Hematopoietic multipotent progenitor cell treated with erythropoietin and hydrocortisone succinate and interleukin-3 and kit ligand, for 4 days (in vitro differentiated cells): Measurements from ENCODE around the gene SLC25A6.
"Not testable (repeated sequence)": the region's sequence is repeated elsewhere in the genome, so short reads cannot be mapped to it uniquely, and the experiment has no call there.

ENCODE experiments used
- DNase-seq: peaks from one replicate; pipeline ENCODE4 v3.0.0-alpha.2; 2015

The SLC25A6 gene

DNA sequence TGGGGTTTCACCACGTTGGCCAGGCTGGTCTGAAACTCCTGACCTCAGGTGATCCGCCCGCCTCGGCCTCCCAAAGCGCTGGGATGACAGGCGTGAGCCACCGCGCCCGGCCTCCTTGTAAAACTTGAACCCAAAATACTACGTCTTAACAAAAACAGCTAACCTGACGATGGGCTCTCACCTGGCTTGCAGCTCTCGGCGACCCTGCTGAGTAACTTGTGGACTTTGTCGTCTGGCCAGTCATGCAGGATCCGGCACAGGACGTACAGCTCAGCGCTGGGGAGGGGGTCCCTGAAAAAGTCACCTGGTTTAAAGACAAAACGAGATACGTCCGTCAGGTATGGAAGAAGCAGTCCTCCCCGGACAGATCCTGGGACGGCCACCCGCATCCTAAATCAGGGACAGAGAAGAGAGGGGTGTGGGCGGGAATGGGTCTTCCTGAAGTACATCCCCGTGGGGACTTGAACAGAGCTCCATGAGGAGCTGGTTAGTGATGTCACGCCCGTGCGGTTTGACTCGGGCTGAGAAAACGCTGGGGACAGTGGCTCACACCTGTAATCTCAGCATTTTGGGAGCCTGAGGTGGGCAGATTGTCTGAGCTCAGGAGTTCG is 20.7 kb upstream of the SLC25A6 start:
- DNase-seq: no peak

DNA sequence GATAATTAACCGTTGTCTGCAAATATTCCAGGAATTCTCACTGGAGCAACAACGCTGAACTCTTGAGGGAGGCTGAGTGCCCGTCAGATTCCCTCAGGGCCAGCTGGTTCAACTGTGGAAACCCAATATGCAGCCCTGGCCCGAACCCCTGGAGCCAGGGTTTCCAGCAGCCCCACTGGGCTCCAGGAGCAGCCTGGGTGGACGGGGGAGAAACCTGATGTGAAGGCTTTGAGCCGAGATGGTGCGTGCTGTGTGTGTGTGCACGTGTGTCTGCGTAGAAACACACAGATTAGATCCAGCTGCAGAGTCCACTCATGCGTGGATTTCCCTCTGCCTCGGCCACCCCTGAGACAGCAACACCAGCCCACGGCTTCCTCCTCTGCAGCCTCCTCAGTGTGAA is 19.4 kb upstream of the SLC25A6 start:
- DNase-seq: no peak

- DNase-seq: no peak
Measured at GRCh38 chrX:1407035-1407434, 15.1 kb upstream of the SLC25A6 start.

- DNase-seq: not testable (repeated sequence)
Measured at GRCh38 chrX:1405769-1406168, 13.9 kb upstream of the SLC25A6 start.

DNA sequence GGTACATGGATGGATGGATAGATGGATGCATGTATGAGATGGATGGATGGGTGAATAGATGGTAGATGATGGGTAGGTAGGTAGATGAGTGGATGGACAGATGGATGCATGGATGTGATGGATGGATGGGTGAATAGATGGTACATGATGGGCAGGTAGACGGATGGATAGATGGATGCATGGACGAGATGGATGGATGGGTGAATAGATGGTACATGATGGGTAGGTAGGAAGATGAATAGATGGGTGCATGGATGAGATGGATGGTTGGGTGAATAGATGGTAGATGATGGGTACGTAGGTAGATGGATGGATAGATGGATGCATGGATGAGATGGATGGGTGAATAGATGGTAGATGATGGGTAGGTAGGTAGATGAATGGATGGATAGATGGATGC is 12.0 kb upstream of the SLC25A6 start:
- DNase-seq: not testable (repeated sequence)

- DNase-seq: no peak
Measured at GRCh38 chrX:1403228-1403627, 11.3 kb upstream of the SLC25A6 start.

DNA sequence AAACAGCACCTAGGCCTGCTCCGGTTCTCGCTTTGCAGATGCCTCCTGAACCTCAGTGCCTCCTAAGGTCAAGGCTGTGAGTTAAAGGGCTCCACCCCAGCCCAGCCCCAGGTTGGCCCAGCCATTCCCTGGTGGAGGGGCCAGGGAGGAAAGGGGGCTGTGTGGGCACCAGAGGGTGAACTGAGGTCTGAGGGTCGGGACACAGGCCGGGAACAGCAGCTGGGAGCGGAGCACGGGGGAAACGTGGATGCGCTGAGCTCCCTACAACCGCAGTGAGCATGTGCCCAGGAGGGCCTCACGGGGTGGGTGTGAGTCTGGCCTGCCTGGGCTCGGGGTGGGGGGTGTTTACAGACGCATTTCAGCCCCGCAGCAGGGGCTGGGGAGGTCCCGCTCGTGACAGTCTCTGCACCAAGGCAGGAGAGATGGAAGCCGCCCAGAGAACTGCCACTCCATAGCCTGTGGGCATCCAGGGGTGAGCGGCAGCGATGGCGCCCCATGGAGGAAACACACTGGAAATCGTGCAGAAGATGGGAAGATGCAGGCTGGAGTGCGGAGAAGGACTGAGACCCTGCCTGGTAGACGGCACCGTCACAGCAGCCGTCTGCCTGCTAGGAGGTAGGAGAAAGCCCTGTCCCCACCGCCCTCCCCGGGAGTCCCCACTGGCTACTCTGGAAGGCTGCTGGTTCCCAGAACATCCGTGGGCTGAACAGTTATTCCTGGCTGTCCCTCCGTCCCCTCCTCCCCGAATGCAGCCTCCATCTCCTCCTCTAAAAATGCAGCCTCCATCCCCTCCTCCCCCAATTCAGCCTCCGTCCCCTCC is 9.9 kb upstream of the SLC25A6 start:
- no peak for DNase-seq

- peak; percentile 47 for DNase-seq
Measured at GRCh38 chrX:1400742-1401471, 9.0 kb upstream of the SLC25A6 start.

GRCh38 chrX:1400049-1400448 is 8.1 kb upstream of the SLC25A6 start:
- no peak for DNase-seq

GRCh38 chrX:1398431-1399340 is 6.8 kb upstream of the SLC25A6 start:
- no peak for DNase-seq

DNA sequence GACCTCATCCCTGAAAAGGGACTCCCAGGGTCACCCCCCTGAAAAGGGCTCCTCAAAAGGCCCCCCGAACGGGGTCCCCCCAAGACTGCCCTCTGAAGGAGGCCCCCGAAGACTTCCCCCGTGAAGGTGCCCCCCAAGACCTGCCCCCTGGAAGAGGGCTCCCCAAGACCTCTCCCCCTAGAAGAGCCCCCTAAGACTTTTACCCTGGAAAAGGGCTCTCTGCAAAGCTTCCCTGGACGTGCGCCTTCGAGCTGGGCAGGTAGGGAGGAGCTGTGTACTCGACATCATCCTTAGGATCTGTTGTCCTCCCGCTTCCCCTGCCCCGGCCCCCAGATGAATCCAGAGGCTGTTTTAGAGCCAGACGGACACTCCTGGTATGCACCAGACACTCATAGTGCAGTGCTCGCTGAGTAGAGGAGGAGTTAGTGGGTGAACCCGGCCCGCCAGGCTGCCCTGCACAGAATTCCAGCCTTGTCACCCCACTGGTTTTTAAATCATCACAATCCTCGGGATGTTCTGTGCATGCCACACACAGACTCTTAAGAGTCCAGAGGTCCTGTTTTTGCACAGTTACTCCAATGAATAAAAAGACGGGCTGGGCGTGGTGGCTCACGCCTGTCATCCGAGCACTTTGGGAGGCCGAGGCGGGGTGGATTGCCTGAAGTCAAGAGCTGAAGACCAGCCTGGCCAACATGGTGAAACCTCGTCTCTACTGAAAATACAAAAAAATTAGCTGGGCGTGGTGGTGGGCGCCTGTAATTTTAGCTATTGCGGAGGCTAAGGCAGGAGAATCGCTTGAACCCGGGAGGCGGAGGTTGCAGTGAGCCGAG is 5.7 kb upstream of the SLC25A6 start:
- DNase-seq: no peak

DNA sequence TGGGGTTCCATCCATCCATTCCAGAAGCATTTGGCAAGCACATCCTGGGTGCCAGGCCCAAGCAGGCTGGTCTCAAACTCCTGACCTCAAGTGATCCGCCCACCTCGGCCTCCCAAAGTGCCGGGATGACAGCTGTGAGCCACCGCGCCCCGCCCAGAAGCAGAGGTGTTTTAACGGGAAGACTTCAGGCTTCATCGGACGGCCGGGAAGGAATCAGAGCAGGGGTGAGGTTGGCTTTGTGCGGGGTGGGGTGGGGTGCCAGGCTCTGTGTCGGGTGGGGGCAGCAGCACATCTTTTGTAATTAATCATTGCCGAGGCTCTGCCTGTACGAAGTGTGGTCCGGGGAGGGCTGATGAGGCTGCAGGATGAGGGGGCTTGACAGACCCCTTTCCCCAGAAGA is 5.1 kb upstream of the SLC25A6 start:
- DNase-seq: no peak

- no peak for DNase-seq
Measured at GRCh38 chrX:1395646-1396216, 3.8 kb upstream of the SLC25A6 start.

- no peak for DNase-seq
Measured at GRCh38 chrX:1394731-1395501, 3.0 kb upstream of the SLC25A6 start.

GRCh38 chrX:1393871-1394615 is 2.1 kb upstream of the SLC25A6 start:
- DNase-seq: no peak

DNA sequence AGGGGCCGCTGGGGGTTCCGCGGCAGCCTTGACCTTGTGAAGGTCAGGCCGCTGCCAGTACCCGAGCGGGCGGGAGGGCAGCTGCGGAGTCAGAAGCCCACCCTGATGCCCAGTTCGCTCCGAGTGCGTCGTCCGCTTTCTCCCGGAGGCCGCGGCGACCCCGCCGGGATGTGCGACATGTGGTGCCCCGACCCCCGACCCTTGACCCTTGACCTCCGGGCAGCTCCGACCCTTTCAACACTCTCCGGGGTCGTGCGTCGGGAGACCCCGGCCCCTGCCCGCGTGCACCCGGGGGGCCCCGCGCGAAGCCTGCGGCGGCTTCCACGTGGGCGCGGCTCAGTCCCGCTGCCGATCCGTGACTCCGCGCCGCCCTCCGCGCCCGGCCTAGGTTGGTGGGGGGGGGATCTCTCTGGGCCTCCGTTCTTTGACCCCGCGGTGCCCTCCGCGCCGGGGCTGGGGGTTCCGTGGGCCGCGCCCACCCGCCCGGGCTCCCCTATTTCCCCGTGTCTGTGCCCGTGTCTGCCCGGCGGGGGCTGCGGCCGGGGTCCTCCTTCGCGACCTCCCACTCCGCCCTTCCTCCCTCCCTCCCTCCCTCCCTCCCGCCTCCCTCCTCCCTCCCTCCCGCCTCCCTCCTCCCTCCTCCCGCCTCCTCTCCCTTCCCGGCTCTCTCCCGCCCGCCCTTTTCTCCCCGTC is 609 bp upstream of the SLC25A6 start:
- DNase-seq: peak; percentile 82

DNA sequence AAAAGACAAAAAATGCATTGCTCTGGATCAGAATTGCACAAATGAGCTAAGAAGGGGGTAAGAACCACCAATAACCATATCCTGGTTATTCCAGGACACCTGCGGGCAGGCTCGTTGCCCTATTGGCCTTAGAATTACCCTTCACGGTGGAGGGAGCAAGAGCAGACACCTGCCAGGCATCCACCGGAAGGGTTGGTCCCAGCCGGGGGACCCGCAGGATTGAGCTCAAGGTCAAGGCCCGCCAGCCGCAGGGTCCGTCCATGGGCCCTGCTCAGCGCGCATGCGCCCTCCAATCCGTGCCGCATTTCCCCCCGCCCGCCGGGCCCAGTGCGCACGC is 575 bp downstream of the SLC25A6 start:
- no peak for DNase-seq

DNA sequence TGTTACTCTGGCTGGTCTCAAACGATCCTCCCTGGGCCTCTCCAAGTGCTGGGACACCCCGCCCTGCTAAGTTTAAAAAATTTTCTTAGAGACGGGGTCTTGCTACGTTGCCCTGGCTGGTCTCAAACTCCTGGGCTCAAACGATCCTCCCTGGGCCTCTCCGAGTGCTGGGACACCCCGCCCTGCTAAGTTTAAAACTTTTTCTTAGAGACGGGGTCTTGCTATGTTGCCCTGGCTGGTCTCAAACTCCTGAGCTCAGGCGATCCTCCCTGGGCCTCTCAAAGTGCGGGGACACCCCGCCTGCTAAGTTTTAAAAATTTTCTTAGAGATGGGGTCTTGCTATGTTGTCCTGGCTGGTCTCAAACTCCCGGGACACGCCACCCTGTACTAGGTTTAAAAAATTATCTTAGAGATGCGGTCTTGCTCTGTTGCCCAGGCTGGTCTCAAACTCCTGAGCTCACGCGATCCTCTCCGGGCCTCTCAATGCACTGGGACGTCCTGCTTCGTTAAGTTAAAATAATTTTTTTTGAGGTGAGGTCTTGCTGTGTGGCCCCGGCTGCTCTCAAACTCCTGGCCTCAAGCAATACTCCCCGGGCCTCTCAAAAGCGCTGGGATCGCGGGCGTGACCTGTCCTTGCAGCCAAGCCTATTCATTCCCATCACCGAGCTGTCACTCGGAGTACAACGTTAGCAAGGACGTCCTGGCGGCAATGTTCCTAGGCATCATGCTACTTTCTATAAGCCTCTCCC is 1.1 kb downstream of the SLC25A6 start:
- DNase-seq: no peak

GRCh38 chrX:1389993-1390285 is 2.0 kb downstream of the SLC25A6 start:
- no peak for DNase-seq
